K562 (cell line): ENCODE data around the gene LRP6. TPM values are rescaled to one million over a fixed set of nuclear protein-coding genes. Genes with fewer than 3 reads are reported as not detected.

Experiments
- ATAC-seq: fragments of 200-7000 bp; cut with Tn5 transposase; 3 replicates; pipeline ENCODE4 v1.9.1; 2020; ENCODE audit warnings: moderate library complexity
- BruUV-seq: library from RNA; stranded (reverse); fragments of 400-500 nt; replicated peaks from 2 replicates; lab custom pipeline; 2021; lab: Mats Ljungman, UMichigan
- CTCF ChIA-PET: fragments of 300-600 bp; formaldehyde crosslinking; extraction: SDS; loops from one replicate; lab custom pipeline; 2021; ENCODE audit warnings: low intra/inter-chr PET ratio; lab: Yijun Ruan, JAX
- POLR2A ChIA-PET: fragments of 300-600, 350-650 bp; sonication (Branson Sonifier 250); formaldehyde crosslinking; extraction: SDS; loops from one replicate; lab custom pipeline; 2021; ENCODE audit warnings: antibody characterized with exemption, inconsistent platforms; lab: Yijun Ruan, JAX
- DNase-seq, 4 experiments: peaks; one replicate each; pipeline versions ENCODE4 v3.0.0 to v3.0.0-alpha.2; 2011 to 2018; ENCODE audit warnings: low spot score in 3 of 4, mixed read lengths in 3 of 4; ENCODE audit errors: extremely low read depth in 1 of 4
- FAIRE-seq: peaks from 2 replicates; lab custom pipeline; 2011; peaks lifted over from hg19 to GRCh38; lab: Jason Lieb, UNC
- H2AFZ ChIP-seq: 2 replicates; pipeline ENCODE4 v1.6.0; 2011; ENCODE audit warnings: low read depth, low read length, control low read depth, inconsistent platforms
- H3K27ac ChIP-seq: fragments of 200-600 bp; 3 replicates; pipeline ENCODE4 v1.8.0; 2011; ENCODE audit warnings: low read depth, mild to moderate bottlenecking, control low read depth, inconsistent platforms, low read length, moderate library complexity, mixed read lengths; ENCODE audit errors: extremely low read depth
- H3K27me3 ChIP-seq, 2 experiments: fragments of 300-600 bp in 1 of 2; 2 replicates in 1 of 2; 3 replicates in 1 of 2; pipeline versions ENCODE4 v1.6.0 to v1.8.0; 2011; ENCODE audit warnings: inconsistent platforms in 2 of 2, low read length in 2 of 2, mild to moderate bottlenecking in 1 of 2, mixed read lengths in 1 of 2, moderate library complexity in 1 of 2; ENCODE audit not compliant: control insufficient read depth in 2 of 2, insufficient read depth in 2 of 2
- H3K36me3 ChIP-seq: fragments of 300-600 bp; 3 replicates; pipeline ENCODE4 v1.8.0; 2011; ENCODE audit warnings: mild to moderate bottlenecking, low read length, inconsistent platforms; ENCODE audit not compliant: control insufficient read depth, insufficient read depth
- H3K4me1 ChIP-seq, 2 experiments: fragments of 200-600 bp in 1 of 2; replicated peaks in 1 of 2; 2 replicates in 1 of 2; 3 replicates in 1 of 2; pipeline versions ENCODE4 v1.5.1 to v1.8.0; 2011; ENCODE audit warnings: inconsistent platforms in 2 of 2, low read length in 2 of 2, mild to moderate bottlenecking in 1 of 2, mixed read lengths in 1 of 2, moderate library complexity in 1 of 2; ENCODE audit not compliant: control insufficient read depth in 2 of 2, insufficient read depth in 2 of 2
- H3K4me2 ChIP-seq: 2 replicates; pipeline ENCODE4 v1.6.1; 2011; ENCODE audit warnings: low read length, control low read depth, inconsistent platforms, mixed read lengths; ENCODE audit not compliant: insufficient read depth
- H3K4me3 ChIP-seq: fragments of 200-600 bp; sonication (generic), shearing (Covaris generic); 2 replicates; pipeline ENCODE4 v1.5.1; 2016; ENCODE audit warnings: control low read depth, inconsistent platforms
- H3K79me2 ChIP-seq: fragments of 200-600 bp; 3 replicates; pipeline ENCODE4 v1.8.0; 2011; ENCODE audit warnings: low read length, inconsistent platforms; ENCODE audit not compliant: control insufficient read depth, insufficient read depth
- H3K9ac ChIP-seq, 2 experiments: 2 replicates each; pipeline versions ENCODE4 v1.6.0 to v1.6.1; 2011; ENCODE audit warnings: low read depth in 2 of 2, low read length in 2 of 2, control low read depth in 1 of 2, inconsistent platforms in 1 of 2, mild to moderate bottlenecking in 1 of 2, mixed read lengths in 1 of 2; ENCODE audit not compliant: insufficient read depth in 1 of 2
- H3K9me1 ChIP-seq: one replicate; pipeline ENCODE4 v1.6.0; 2011; ENCODE audit warnings: inconsistent platforms, mild to moderate bottlenecking, low read length, moderate library complexity; ENCODE audit not compliant: control insufficient read depth, insufficient read depth
- H3K9me3 ChIP-seq: replicated peaks from 2 replicates; pipeline ENCODE4 v1.5.1; 2011; ENCODE audit warnings: low read depth, low read length, inconsistent platforms; ENCODE audit not compliant: control insufficient read depth, insufficient read depth
- H4K20me1 ChIP-seq: replicated peaks from 2 replicates; pipeline ENCODE4 v1.6.1; 2011; ENCODE audit warnings: low read length, inconsistent platforms, mixed read lengths; ENCODE audit not compliant: control insufficient read depth, insufficient read depth
- ARID3B ChIP-seq: fragments of 250-450 bp; sonication (Bioruptor Pico); IDR thresholded peaks from 2 replicates; pipeline ENCODE4 v1.4.0; 2020; ENCODE audit warnings: borderline replicate concordance
- DEAF1 ChIP-seq: fragments of 450-650 bp; formaldehyde crosslinking; IDR thresholded peaks from 2 replicates; pipeline ENCODE4 v1.4.0; 2020; ENCODE audit warnings: mild to moderate bottlenecking, moderate library complexity
- HMBOX1 ChIP-seq: sonication (generic); IDR thresholded peaks from 2 replicates; pipeline ENCODE4 v1.6.1; 2016
- WGBS: fragments of 100-300 bp; shearing (Covaris generic); methylation state at CpG from one replicate; pipeline ENCODE4 v1.1.6; 2016; ENCODE audit warnings: low coverage, mixed read lengths; ENCODE audit not compliant: insufficient coverage; ENCODE audit errors: missing lambda C conversion rate; 5-methylcytosine and 5-hydroxymethylcytosine counted together
- in situ Hi-C: fragments of 300-500 bp; cut with MboI; formaldehyde crosslinking; loops from 4 replicates; pipeline ENCODE4 v1.15.0; 2018; ENCODE audit warnings: inconsistent platforms, mixed read lengths
- intact Hi-C: fragments of 100-400 bp; cut with micrococcal nuclease; formaldehyde crosslinking; loops from 2 replicates; pipeline ENCODE4 v1.14.2; 2022
- polyA plus RNA-seq, 8 experiments: library from polyadenylated mRNA; depleted of rRNA in 4 of 8; stranded (reverse) in 5 of 8; unstranded in 3 of 8; fragments of >200 nt; fragmentation: Nextera tagmentation in 2 of 8; fragmentation: Illumina TruSeq in 1 of 8; extraction: Ambion mirVana in 2 of 8; extraction: Trizol in 1 of 8; gene quantifications; 2 replicates each; pipeline versions ENCODE4 v1.2.1 to v1.2.3, GENCODE V29; 2011 to 2014; ENCODE audit warnings: inconsistent platforms in 1 of 8, missing spikeins in 1 of 8
- total RNA-seq, 7 experiments: library from RNA; depleted of rRNA in 6 of 7; stranded (reverse); fragments of >200 nt in 6 of 7; fragmentation: Illumina TruSeq in 2 of 7; extraction: Trizol in 2 of 7; gene quantifications; 2 replicates each; pipeline versions ENCODE4 v1.2.1 to v1.2.3, GENCODE V29; 2011 to 2021; ENCODE audit warnings: low replicate concordance in 1 of 7

LRP6 gene
- total and polyA plus RNA-seq, 9 of the 15 experiments (the other 6 are each of a cell fraction or from before 2014, with no cell fraction given) = 3.0 to 17.0 (median 10.8) TPM

GRCh38 chr12:12202747-12203146 lies 64.1 kb downstream of the LRP6 start:
- Histone ChIP-seq H3K4me1 (peaks cover 3 to 7% of the 10 kb centered on the region in 2 experiments; a peak in 3 of 5 replicates), H3K9me3 (0 out of 2 replicates have a peak, but pooled peaks cover 2% of the 10 kb centered on the region), H3K27me3 (no peaks in the 10 kb centered on the region), H3K9ac (no peak overlapping the region), H3K9me1 (no peaks in the 10 kb centered on the region), H2AFZ (no peak overlapping the region), H3K27ac (no peak overlapping the region), H3K4me3 (no peak overlapping the region), H3K79me2 (peaks cover 15% of the 10 kb centered on the region)
- BruUV-seq = no TSS peak
- WGBS = 100% methylated on average over 1 of the region's 1 CpG
- CTCF ChIA-PET = no interaction called here
- intact Hi-C loops = no loop called here
- in situ Hi-C loops = no loop called here
- no peak for DNase-seq
- TF ChIP-seq HMBOX1 (0 out of 2 replicates have a peak, but pooled peaks have one; percentile 43), ARID3B (CRISPR knock-in tag) (no peak), DEAF1 (no peak)
- TF ChIP-seq, all 486 proteins: peak for 1
- POLR2A ChIA-PET = interaction anchor here (0.6 to 0.9 kb wide), 2 partner anchors 23 to 116 kb away, joined by 3 to 4 read pairs; no protein-coding TSS in a partner anchor
- no peak overlapping the region for H3K4me2 ChIP-seq
- peaks cover 13% of the 10 kb centered on the region for H3K36me3 ChIP-seq
- no peak for FAIRE-seq
- ATAC-seq = no peak
- H4K20me1 ChIP-seq = no peaks in the 10 kb centered on the region
